Stimulated activated CD8-positive, alpha-beta memory T cell treated with anti-CD3 and anti-CD28 coated beads, Interleukin-4, amount 100 ng/mL, for 4 hours (primary cell): ENCODE results near the gene CLDND1.

ENCODE experiments used
- DNase-seq, 2 donors: peaks; one replicate each; pipeline ENCODE4 v3.0.0-alpha.2; 2020; ENCODE audit warnings: low read depth in 2 of 2, low spot score in 1 of 2

CLDND1 gene

GRCh38 chr3:98551754-98552153 is 29.1 kb upstream of the CLDND1 start:
- DNase-seq, result no peak

GRCh38 chr3:98551236-98551635 is 28.5 kb upstream of the CLDND1 start:
- no peak for DNase-seq

- DNase-seq, result no peak
Observed at GRCh38 chr3:98550833-98551232, 28.1 kb upstream of the CLDND1 start.

GRCh38 chr3:98548544-98548943 is 25.8 kb upstream of the CLDND1 start:
- DNase-seq, result no peak

GRCh38 chr3:98545940-98546339 is 23.2 kb upstream of the CLDND1 start:
- no peak for DNase-seq

- DNase-seq, result no peak
Observed at GRCh38 chr3:98542623-98543022, 19.9 kb upstream of the CLDND1 start.

GRCh38 chr3:98541695-98542094 is 19.0 kb upstream of the CLDND1 start:
- no peak for DNase-seq

- no peak for DNase-seq
Observed at GRCh38 chr3:98540346-98540745, 17.6 kb upstream of the CLDND1 start.

- no peak for DNase-seq
Observed at GRCh38 chr3:98536456-98537017, 13.8 kb upstream of the CLDND1 start.

GRCh38 chr3:98534734-98535133 is 12.0 kb upstream of the CLDND1 start:
- DNase-seq, result no peak

- DNase-seq, result no peak
Observed at GRCh38 chr3:98534168-98534567, 11.5 kb upstream of the CLDND1 start.

- DNase-seq, result no peak
Observed at GRCh38 chr3:98532709-98533571, 10.2 kb upstream of the CLDND1 start.

- no peak for DNase-seq
Observed at GRCh38 chr3:98532275-98532637, 9.6 kb upstream of the CLDND1 start.

- DNase-seq, result no peak
Observed at GRCh38 chr3:98531622-98532274, 9.0 kb upstream of the CLDND1 start, which contains the start of gene GPR15. TSS of gene GPR15 (plus strand) at chr3:98531978. CDS start at chr3:98532034, 56 bp downstream.

- DNase-seq, result no peak
Observed at GRCh38 chr3:98530676-98531075, 8.0 kb upstream of the CLDND1 start.

GRCh38 chr3:98529856-98530459 is 7.3 kb upstream of the CLDND1 start:
- DNase-seq, result no peak

- no peak for DNase-seq
Observed at GRCh38 chr3:98528474-98529346, 6.0 kb upstream of the CLDND1 start.

- DNase-seq, result no peak
Observed at GRCh38 chr3:98525494-98525893, 2.8 kb upstream of the CLDND1 start.

GRCh38 chr3:98521897-98522543 is 682 bp downstream of the CLDND1 start:
- peak; percentile 22 to 23 for DNase-seq

- DNase-seq, result no peak
Observed at GRCh38 chr3:98519351-98519750, 3.4 kb downstream of the CLDND1 start.
